GDM1 (cell line): ENCODE data around the gene NUP188.
A peak's percentile ranks its signal among the peaks of the same experiment; 100 is the strongest.
"Not testable (repeated sequence)": the region's sequence is repeated elsewhere in the genome, so short reads cannot be mapped to it uniquely, and the experiment has no call there.

Source experiments
- DNase-seq: peaks from one replicate; lab custom pipeline; 2025; lab: John Stamatoyannopoulos, UW

Gene NUP188

DNA sequence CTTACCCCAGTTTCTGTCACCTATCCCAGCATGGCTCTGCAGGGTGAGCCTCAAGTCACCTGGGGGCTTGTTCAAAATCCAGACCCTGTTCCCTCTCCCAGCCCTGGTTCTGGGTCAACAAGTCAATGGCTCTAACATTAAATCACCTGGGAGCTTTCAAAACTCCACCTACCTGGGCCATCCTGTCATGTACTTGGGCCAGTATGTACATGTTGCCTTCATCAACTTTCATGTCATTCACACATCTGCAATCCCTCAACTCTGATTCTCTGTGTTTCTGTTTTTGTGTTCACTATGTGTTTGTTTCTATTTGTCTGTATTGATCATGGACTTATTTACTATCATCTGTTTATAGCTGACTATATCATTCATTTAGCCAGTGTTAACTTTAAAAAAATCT, 82.7 kb downstream of the NUP188 start:
- DNase-seq, result no peak

DNA sequence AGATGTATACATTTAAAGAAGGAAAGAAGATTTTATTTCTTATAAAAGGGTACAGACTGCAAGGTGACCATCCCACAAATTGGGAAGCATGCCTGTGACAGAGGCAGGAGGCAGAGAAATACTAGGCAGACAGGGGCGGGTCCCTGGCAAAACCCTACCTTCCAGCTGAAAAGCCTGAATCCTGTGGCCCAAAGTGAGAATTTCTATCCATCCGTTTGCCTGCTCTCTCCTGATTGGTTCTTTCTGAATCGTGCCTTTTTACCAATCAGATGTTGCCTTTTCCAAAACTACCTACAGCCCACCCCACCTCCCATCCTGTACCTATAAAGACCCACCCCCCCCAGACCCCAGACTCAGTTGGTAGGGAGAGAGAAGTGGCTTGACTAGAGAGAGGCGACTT, 84.0 kb downstream of the NUP188 start:
- DNase-seq, result no peak

DNA sequence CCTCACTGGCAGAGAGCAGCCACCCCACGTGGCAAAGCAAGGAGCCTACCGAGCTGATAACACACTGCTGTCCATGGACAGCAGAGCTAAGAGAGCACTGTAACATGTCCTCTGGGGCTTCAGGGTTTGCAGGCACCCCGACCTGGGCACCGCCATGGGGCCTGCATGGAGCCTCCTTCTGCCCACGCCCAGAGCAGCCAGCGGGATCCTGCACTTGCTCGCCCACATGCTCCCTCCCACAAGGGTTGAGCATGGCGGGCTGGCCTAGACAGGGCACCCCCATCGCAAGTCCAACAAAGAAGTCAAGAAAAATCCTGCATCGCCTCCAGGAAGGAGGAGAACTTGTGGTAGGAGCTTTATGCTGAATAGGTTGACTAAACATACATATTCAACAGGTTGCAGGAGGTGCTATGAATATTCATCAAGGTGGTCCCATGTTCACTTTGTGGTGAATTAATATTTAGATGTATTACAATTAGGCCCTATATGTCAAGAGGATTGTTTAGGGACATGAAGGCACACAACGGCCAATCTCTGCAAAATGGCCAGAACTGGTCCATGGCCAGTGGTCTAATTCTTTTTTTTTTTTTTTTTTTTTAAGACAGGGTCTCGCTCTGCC, 85.2 kb downstream of the NUP188 start:
- DNase-seq, result no peak

DNA sequence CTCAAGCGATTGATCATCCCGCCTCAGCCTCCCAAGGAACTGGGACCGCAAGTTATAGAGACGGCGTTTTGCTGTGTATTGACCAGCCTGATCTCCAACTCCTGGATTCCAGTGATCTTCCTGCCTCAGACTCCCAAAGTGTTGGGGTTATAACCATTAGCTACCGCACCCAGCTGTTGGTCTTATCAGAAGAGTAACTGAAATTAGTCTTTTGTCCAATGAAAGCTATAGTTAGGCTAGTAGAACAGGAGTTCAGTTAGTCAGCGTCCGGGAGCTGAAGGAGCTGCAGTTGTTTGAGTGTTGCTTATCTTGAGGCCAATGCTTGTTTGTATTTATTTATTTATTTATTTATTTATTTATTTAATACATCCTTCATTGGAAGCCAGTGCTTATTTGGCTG, 85.7 kb downstream of the NUP188 start:
- no peak for DNase-seq

DNA sequence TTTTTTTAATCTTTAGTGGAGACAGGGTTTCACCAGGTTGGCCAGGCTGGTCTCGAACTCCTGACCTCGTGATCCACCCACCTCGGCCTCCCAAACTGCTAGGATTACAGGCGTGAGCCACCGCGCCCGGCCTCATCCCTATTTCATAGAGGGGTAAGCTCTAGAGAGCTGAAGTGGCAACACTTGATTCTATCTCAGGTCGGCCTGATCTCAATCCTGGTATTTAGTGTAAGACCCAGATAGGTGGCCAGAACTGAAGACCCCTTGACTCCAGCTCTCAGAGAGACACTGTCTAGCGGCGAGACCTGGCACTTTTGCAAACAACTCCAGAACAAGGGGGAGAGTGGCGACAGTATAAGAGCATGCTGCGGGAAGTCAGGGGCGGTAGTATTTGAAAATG, 88.3 kb downstream of the NUP188 start:
- DNase-seq, result not testable (repeated sequence)

DNA sequence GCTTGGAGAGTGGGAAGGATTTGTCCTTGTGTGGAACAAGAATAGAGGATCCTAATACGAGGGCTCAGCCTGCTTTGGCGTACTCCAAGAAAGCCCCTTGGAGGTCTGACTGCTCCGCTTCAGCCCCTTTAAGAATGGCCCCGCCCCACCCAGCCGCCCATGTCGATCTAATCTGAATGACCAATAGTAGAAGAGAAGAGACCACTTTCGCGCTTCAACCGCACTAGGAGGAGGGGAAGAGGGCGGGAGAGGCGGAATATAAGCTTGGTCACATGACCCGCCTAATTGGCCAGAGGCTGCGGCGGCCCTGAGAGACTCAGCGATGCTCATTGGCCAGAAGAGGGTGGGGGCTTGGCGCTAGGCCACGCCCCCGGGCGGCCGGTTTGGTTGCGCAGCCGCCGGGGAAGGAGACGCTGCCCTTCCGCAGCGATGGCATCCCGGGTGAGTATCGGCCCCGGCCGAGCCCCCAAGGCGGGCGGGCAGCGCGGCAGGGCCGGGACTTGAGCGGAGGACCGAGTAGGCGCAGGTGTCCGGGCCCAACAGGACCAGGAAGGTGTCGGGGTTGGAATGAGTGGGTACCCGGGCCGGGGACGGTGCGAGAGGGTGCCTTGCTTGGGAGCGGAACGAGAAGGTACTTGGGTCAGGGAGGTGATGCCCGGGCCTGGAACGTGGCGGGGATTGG, 88.9 kb downstream of the NUP188 start, which contains the start of gene MIGA2:
Gene MIGA2 (plus strand): TSS at position 386 of the 682 bp plus-strand sequence. CDS start 3,969 bp downstream, outside the sequence.
- peak; percentile 98 for DNase-seq

DNA sequence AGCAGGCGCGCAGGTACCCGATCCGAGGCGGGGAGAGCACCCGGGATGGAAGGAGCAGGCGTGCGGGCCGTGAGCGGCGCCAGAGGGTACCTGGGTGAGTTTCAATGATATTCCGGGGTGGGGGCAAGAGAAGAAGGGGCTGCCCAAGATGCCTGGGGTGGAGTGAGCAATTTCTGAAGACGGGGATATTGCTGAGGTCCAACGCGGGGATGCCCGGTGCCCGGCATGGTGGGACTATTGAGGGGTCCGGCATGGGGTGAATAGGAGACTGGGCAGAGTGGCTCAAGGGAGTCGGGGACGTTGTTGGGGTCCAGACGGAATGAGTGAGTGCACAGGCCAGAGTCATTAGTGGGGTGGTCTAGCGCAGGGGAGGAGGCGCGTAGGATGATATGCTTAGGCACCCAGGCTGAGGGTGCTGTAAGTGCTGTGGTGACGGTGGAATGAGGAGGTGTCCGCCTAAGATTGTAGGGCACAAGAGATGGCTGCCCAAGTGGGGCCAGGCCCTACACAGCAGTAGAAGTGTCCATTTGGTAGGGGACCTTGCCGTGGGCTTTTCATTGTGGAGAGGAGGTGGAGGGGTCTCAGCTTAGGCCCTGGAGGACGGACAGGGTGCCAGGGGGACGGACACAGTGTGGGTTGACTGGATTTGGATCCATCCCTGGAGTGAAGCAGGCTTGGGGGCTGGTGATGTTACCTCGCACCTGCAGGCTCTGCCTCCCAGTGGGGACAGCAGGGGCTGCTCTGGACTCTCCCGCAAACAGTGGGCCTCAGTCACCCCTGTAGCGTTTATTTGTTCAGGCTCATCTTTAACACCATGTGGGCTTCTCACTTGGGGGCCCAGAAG, 89.6 kb downstream of the NUP188 start:
- DNase-seq, result no peak

DNA sequence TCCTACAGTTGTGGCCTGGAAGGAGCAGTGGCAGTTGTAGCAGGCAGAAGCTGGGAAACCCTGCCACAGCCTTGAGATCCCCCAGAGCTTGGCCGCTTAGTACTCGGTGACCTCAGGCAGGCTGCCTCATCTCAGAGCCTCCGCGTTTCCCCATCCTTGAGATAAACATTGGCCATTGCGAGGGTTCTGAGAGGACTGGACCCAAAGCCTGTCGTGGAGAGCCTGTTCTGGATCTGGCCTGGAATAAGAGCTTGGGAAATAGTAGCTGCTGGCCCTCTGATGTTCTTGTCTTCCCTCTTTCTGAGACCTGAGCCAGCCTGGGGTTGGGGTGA, 90.2 kb downstream of the NUP188 start:
- no peak for DNase-seq

DNA sequence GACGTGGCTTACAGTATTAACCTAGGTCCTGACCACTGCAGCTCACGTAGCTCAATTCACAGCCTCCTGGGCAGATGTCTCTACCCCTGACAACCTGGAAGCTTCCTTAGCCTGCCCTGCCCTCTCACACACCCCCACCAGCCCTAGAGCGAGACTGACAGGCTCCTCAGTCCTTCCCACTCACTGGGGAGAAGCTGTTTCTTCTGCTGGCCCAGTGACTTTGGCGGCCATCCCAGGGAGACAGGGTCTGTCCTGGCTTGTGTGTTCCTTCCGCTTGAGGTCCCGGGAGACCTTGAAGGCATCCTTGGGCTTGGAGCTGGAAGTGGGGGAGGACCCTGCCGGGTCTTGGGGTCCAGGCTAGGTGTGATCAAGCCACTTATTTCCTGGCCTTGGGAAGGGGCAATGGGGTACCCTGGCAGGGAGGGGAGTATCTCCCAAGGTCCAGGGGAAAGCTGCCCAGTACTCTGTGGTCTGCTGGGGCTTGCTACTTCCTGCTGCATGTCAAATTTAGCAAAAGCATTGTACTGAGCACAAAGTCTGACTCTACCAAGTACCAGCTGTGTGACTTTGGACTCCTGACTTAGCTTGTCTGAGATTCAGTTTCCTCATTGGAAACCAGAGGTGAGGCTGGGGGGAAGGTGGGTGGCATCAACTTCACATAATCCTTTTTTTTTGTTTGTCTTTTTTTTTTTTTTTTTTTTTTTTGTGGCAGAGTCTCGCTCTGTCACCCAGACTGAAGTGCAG, 90.8 kb downstream of the NUP188 start:
- no peak for DNase-seq

DNA sequence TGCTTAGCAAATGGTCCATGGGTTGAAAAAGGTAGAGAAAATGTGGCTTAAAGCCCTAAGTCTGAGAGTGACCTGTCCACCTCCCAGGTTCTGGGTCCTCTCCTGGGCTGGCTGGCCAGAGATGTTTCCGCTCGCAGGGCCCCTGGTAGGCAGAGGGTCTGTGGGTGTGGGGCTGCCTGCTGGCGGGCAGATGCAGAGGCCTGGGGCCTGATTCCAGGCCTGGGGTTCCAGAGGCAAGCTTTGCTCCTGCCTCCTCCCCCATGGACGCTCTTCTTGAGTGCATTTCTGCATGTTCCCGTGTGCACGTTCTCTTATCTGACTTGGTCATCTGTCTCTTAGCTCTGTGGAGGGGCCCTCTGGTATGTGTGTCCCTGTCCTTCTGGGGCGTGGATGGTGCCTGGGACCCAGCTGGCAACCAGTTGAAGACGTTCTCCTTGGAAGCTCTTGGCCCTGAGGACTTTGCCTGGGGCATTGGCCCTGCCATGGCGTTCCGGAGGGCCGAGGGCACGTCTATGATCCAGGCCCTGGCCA, 92.7 kb downstream of the NUP188 start:
- DNase-seq, result no peak

DNA sequence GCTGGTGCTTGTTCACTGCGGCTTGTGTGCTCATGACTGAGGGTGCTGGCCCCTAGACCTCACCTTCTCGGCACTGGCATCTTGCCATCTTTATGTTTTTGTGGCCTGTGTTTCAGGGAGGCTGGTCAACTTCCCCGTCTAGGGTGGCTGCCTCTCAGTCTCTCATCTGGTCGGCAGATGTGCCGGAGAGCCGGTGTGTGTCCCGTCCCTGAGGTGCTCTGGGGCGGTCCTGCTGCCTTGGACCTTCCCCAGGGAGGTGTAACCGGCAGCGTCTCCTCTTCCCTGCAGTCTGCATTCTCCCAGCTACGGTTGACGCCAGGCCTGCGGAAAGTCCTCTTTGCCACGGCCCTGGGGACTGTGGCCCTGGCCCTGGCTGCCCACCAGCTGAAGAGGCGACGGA, 94.5 kb downstream of the NUP188 start:
- no peak for DNase-seq

DNA sequence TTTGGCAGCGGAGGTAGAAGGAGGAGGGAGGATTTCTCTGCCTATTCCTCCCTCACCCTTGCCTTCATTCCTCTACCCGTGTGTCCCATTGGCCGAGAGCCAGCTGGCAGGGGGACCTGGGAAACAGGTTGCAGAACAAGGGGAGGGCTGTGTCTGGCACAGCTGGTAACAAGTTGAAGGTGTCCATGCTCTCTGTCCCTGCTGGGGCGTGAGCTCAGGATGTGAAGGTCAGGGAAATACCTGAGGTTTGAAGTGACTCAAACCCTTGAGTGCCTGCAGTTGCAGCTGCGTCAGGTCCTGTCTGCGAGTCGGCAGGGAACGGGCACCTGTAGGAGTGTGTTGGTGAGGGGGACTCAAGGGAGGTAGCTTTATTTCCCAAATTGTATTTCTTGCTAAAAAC, 105.1 kb downstream of the NUP188 start:
- no peak for DNase-seq

DNA sequence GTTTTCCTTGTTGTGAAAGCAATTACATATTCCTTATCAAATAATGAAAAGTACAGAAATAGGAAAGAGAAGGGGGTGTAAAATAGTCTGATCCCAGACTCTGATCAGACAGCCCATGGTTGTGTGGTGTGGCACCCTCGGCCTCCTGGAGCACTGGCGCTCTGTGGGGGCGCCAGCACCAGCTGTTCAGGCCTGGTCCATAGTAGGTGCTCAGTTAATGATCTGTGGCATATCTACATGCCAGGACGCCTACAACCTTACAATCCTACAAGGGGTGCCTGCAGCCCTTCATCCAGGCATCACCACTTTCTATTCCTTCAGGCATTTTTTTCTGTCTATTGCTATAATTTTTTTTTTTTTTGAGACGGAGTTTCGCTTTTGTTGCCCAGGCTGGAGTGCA, 105.5 kb downstream of the NUP188 start:
- no peak for DNase-seq

DNA sequence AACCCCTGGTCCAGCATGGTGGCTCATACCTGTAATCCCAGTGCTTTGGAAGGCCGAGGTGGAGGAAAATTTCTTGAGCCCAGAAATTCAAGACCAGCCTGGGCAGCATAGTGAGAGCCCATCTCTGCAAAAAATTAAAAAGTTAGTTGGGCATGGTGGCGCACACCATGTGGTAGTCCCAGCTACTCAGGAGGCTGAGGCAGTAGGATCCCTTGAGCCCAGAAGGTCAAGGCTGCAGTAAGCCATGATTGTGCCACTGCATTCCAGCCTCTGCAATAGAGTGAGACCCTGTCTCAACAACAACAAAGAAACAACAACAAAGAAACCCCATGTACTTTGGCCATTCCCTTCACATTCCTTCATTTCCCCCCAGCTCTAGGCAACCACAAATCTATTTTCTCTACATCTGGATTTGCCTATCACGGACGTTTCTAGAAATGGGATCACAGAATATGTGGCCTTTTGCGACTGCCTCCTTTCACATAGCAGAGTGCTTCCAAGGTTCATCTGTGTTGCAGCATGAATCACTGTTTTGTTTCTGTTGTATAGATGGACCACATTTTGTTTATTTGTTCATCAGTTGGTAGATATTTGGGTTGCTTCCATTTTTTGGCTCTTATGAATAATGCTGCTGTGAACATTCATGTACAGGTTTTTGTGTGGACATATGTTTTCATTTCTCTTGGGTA, 106.8 kb downstream of the NUP188 start:
- DNase-seq, result no peak
